Caki2 (cell line): ENCODE results near the gene ZCCHC14. TPM values are rescaled to one million over a fixed set of nuclear protein-coding genes. Genes with fewer than 3 reads are reported as not detected.
"Not testable (repeated sequence)": the region's sequence is repeated elsewhere in the genome, so short reads cannot be mapped to it uniquely, and the experiment has no call there.

Experiments
- DNase-seq: peaks from one replicate; pipeline ENCODE4 v3.0.0-alpha.2; 2015; ENCODE audit warnings: low read depth
- in situ Hi-C: cut with HindIII; loops from 2 replicates; pipeline ENCODE4 v1.10.0; 2016; ENCODE audit warnings: low sequenced_read_pairs, low pct_unique_long_range_greater_than_20kb, mixed read lengths
- total RNA-seq: library from RNA; depleted of rRNA; stranded (reverse); fragments of >200 nt; shearing (Covaris generic); gene quantifications from 2 replicates; pipeline ENCODE4 v1.2.3, GENCODE V29; 2014; ENCODE audit warnings: low replicate concordance

Gene ZCCHC14
- total RNA-seq, 1 experiment from 2014 or later = 4.4 TPM

- no peak for DNase-seq
- in situ Hi-C loops = no loop called here
Measured at GRCh38 chr16:87527055-87527724, 34.4 kb upstream of the ZCCHC14 start.

DNA sequence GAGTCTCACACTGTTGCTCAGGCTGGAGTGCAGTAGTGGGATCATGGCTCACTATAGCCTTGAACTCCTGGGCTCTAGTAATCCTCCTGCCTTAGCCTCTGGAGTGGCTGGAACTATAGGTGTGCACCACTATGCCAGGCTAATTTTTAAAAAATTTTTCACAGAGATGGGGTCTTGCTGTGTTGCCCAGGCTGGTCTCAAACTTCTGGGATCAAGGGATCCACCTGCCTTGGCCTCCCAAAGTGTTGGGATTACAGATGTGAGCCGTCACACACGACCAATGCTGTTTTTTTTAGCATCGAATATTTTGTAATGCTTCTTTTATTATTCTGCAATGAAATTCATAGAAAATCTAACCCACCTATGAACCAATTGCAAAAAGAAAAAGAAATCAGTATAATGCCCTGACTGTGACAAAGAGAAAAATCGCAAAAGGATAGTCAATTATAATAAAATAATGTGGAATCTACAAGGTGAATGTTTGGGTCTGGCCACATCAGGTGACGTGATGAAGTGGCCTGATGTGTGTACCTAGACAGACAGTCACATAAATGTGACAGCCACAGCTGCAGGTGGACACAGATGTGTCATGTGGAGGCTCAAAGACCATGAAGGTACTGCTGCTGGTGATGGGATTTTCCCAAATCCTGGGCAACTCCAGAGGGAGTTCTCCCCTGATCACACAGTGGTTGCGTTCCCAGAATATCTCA is 33.6 kb upstream of the ZCCHC14 start:
- DNase-seq = no peak
- in situ Hi-C loops = no loop called here

DNA sequence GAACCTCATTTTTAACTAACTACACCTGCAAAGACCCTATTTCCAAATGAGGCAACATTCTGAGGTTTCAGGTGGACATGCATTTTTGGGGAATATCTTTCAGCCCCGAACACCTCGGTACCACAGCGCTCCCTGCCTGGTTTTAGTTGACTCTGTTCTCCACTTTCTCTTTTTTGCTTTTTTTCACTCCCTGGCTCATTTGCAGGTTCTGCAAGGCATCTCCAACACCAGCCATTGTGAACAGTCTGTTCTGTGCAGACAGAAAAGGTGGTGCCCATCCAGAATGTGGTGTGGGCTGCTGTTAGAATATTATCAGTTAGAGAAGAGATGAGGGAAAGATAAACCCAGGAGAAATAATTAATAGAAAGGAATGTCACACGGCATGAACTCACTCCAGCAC is 32.5 kb upstream of the ZCCHC14 start:
- no peak for DNase-seq
- in situ Hi-C loops = no loop called here

- no peak for DNase-seq
- in situ Hi-C loops = no loop called here
Measured at GRCh38 chr16:87524407-87524806, 31.6 kb upstream of the ZCCHC14 start.

DNA sequence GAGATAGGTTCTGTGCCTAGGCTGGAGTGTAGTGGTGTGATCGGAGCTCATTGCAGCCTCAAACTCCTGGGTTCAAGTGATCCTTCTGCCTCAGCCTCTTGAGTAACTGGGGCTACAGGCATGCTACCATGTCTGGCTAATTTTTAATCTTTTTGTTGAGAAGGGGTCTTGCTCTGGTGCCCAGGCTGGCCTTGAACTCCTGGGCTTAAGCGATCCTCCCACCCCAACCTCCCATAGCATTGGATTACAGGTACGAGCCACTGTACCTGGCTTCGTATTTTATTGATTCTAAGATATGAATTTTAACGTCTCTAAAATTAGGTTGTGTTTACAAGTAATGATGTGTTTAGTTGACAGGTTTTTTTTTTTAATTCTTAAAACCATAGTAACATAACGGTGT is 30.8 kb upstream of the ZCCHC14 start:
- DNase-seq, in situ Hi-C loops: not testable (repeated sequence)

- in situ Hi-C loops, DNase-seq: not testable (repeated sequence)
Measured at GRCh38 chr16:87521764-87522163, 28.9 kb upstream of the ZCCHC14 start.

DNA sequence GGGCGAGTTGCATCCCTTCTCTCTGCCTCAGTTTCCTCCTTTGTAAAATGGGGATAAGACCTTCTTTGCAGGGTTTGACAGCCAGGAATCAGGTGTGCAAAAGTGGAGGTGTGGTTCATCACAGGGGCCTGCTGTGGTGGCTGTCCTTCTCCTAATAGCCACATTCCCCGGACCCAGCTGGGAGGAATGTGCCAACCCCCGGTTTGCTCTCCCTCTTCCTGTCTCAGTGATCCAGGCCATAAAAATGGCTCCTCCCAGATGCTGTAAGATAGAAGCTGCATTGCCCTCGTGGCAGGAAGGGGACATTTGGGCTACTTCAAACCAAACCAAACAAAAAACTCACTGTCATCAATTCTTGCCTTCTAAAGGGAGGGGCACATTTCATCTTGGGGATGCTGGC is 26.3 kb upstream of the ZCCHC14 start:
- in situ Hi-C loops, DNase-seq: not testable (repeated sequence)

GRCh38 chr16:87518430-87519051 is 25.7 kb upstream of the ZCCHC14 start:
- in situ Hi-C loops, DNase-seq: not testable (repeated sequence)

DNA sequence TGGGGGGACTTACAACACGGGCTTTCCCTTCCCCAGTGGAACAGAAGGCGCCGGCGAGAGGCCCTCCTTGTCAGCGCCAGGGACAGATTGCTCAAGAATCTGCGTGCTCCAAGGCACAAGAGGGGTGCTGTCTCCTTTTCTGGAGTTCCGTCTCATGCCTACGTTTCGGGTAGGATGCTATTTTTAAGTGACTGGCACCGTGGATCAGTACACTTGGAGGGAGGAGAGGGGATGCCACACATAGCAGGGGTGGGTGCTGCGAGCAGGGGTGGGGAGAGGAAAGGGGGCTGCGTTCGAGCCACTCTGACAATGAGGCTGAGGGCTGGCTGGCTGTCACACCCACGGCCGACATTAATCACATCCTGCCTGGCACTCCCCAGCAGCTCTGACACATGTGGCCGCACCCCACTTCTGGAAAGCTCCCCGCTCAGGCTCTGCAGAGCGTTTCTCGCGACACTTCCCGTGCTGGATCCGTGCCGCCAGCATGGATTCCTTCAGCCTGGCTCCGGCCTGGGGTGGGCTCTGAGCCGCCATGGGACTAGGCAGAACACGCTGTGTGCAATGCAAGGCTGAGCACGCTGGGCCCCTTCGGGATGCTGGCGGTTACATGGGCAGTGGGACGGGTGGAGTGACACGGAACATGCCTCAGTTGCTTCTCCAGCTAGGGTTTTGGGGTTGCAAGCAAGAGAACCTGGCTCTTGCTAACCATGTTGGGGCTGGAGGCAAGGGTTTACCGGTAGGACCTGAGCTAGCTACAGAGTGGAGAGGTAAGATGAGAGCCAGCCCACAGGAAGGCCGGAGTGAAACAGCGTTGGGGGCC is 25.0 kb upstream of the ZCCHC14 start:
- DNase-seq, in situ Hi-C loops: not testable (repeated sequence)

- in situ Hi-C loops = no loop called here
- no peak for DNase-seq
Measured at GRCh38 chr16:87516361-87516760, 23.5 kb upstream of the ZCCHC14 start.

DNA sequence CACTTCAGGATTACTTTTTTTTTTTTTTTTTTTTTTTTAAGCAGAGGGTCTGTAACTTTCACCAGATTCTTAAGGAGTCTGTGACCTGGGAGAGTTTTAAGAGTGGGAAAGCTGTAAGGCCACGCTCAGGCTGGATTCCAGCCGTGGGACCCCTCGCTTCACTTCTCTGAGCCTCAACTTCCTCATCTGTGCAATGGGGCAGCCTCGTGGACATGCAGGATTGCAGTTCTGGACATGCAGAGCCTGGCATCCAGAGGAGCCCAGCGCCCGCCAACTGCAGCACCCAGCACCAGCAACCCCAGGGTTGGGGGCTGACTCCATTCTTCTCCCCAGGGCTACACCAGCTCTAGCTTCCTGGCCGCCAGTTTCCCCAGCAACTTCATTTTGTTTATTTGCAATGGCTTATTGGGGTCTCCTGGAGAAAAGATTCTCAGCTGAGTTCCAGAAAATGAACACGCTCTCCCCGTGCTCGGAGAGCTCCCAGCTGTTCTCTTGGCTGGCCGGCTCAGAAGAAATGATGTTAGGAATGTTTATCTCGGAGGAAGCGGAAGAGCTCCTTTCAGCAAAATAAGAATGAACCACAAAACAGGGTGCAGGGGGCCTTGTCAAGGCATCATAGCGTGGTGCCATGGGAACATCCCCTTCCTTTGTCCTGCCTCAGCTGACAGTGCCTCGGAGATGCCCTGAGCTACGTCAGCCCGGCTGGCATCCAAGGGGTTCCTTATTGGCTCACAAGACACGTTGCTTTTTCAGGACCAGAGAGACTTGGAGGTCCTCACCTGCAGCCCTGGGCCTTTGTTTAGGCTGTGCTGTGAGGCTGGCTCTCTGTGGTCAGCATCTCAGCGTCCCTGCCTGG is 22.9 kb upstream of the ZCCHC14 start:
- in situ Hi-C loops = no loop called here
- no peak for DNase-seq

DNA sequence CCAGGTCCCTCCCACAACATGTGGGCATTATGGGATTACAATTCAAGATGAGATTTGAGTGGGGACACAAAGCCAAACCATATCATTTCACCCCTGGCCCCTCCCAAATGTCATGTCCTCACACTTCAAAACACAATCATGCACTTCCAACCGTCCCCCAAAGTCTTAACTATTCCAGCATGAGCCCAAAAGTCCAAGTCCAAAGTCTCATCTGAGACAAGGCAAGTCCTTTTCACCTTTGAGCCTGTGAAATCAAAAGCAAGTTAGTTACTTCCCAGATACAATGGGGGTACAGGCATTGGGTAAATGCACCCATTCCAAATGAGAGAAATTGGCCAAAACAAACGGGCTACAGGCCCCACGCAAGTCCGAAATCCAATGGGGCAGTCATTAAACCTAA is 17.0 kb upstream of the ZCCHC14 start:
- DNase-seq, in situ Hi-C loops: not testable (repeated sequence)

- no peak for DNase-seq
- in situ Hi-C loops = no loop called here
Measured at GRCh38 chr16:87507351-87508069, 14.7 kb upstream of the ZCCHC14 start.

DNA sequence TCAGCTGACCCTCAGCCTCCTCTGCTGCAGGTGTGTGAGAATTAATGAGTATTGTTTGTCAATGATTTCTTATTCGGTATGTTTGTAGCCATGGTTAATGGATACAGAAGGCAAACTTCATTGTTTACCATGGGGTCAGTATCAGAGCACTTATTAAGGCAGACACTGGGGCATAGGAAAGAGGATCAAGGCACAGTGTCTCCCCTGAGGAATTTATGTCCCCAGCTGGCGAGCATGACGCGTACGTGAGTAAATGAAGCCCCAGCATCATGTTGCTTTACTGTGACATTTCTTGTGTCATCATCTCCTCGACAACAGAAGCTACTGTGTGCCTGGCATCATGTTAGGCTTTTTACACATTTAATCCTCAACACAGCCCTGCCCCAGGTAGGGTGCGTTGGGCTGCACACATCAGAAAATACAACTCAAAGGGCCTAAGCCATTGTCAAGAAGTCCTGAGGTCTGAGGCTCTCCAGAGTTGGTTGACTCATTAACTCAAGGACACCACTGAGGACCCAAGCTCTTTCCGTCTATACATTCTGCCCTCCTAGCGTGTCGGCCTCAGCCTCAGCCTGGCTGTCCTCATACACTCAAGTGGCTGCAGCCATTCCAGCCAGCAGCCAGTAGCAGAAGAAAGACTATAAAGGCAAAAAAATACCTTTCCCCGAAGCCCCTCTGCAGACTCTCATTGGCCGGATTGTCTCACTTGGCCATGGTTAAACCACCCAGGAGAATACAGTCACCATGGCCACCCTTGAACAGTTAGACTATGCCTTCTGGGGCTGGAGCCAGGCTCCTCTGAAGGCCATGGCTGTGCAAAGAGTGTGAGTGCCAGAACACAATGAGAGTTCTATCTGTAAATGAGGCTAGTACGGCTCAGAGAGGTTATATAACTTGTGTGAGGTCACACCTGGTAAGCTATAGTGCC is 13.9 kb upstream of the ZCCHC14 start:
- in situ Hi-C loops = no loop called here
- DNase-seq = no peak

- in situ Hi-C loops = no loop called here
- DNase-seq = no peak
Measured at GRCh38 chr16:87505834-87506233, 13.0 kb upstream of the ZCCHC14 start.

DNA sequence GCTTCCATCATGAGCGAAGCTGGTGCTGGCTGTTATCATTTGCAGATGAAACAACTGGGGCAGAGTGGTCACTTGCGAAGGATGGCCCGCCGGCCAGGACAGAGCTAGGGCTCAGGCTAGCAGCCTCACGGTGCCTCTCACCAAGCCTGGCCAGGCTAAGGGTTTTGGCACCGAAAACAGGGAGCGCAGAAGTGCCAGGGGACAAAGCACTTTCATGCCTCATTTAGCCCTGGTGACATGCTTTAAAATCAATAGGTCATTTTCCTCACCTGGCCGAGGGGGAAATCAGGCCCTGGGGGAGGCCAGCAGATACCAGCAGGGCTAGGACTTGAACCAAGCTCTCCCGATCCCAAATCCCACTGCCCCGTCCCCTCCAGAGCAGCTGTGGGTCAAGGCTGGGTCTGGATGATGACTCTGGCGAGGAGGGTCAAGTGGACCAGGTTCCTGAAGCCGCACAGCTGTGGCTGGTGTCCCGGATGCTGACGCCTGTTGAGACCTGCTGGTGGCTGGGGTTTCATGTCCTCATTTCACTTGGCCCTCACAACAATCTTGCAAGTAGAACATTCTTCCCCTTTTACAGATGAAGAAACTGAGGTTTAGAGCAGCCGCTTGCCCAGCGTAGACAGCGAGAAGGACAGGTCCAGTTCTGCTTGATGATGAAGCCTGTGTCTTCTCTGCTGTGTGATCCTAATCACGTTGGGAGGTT is 10.6 kb upstream of the ZCCHC14 start:
- in situ Hi-C loops, DNase-seq: not testable (repeated sequence)
